GM13977 (cell line): ENCODE results near the gene VWA2.

Experiments
- DNase-seq: peaks from one replicate; pipeline ENCODE4 v3.0.0; 2012; ENCODE audit warnings: low spot score
- CTCF ChIP-seq: IDR thresholded peaks from 2 replicates; pipeline ENCODE4 v1.5.1; 2012; ENCODE audit warnings: mild to moderate bottlenecking, control low read depth; ENCODE audit not compliant: insufficient read depth; ENCODE audit errors: extremely low read depth, missing control alignments
- in situ Hi-C: fragments of 300-500 bp; cut with MboI; formaldehyde crosslinking; loops from one replicate; pipeline ENCODE4 v1.12.0; 2022; ENCODE audit warnings: low sequenced_read_pairs, low pct_unique_long_range_greater_than_20kb, mixed read lengths, inconsistent platforms; ENCODE audit not compliant: unreplicated experiment

The VWA2 gene

DNA sequence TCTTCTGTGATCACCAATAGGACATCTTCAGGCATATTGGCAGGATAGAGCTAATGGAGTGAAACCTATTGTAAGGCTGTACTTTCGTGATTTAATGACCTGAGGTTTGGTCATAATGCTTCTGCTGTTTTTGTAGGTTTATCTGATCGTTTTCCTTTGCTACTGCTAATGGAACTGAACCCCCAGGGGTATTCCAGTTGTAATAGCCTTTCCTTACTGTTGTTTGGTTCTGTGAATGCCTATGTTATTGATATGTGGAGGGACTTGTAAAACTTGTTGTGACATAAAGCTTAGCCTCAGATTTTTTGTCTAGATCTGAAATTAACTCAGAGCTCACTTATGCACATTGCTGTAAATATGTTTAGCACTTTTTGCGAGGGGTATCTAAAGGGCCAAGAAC, 10.9 kb upstream of the VWA2 start:
- no peak for DNase-seq
- TF ChIP-seq CTCF = no peak
- in situ Hi-C loops = no loop called here

DNA sequence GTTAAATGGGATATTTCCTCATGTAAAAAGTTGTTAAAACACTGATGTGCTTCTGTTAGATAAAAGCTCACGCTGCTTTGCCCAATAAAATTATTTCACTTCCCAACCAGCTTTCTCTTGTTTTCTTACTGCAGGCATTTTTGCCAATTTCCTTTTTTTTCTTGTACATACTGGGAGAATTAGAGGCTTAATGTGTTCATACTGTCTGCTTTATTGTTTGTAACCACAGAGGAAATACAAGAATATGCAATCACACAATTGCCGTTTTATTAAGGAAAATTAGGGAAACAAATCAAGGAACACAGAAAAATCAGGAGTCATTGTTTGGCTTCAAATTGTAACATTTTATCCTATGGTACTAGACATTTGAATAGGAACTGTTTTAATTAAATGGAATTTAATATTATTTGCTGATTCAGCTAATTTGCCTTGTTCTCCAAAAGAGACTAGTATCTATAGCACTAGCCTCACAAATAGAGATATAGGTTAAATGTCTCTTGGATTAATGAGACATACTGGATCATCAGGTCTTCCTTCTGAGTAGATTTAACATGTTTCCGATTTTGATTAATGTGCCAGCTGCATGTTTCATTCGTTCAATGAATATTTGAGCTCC, 6.4 kb upstream of the VWA2 start:
- no peak for TF ChIP-seq CTCF
- in situ Hi-C loops = no loop called here
- DNase-seq = no peak

DNA sequence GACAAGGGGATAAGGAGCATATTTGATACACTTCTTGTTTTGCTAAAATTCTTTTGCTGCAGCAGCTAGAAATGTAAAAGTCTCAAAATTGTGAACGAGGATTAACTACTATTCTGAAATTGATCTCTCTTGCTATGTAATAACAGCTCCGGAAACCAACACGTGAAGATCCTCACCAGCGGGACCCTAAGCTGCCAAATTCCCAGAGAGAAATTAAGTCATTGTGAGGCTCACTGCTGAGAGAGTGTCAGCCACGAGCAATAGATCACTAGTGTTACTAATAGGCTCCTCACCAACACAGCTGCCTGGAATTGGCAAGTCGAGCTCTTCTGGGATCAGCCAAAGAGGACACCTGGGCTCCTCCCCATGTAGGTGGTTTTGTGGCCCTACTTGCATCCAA, 5.6 kb upstream of the VWA2 start:
- in situ Hi-C loops = no loop called here
- no peak for TF ChIP-seq CTCF
- DNase-seq = no peak

DNA sequence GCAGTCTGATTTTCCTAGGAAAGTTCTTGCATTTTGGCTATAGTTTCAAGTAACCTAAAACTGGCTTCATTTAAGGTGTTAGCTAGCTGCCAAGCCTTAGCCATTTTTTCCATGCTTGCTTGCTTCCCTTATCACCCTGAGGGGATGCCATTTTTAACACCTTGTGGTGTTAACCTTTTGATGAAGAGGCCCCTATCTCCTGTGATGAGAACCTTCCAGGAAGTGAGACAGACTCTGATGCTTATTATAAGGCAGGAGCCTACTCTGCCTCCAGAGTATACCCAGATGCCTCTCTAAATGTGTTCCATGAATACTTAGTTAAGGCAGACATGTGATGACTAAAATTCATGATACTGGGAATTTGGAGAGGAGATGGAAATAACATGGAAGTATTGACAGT, 4.9 kb upstream of the VWA2 start:
- TF ChIP-seq CTCF = no peak
- in situ Hi-C loops = no loop called here
- DNase-seq = no peak

DNA sequence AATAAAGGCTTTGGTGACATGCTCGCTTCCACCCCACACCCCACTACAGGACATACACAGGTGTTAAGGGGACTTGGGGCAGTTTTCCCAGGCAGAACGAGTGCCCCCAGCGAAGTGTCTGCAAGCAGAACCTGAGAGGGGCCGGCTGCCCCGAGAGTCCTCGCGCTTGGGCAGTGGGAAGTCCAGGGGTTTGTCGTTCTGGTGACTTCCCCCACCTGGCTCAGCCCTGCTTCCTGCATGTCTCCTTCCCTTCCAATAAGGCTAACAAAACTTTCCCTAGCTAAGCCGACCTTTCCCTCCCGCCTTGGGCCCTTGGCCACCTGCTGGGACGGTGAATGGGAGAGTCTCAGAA, 916 bp downstream of the VWA2 start:
- DNase-seq = no peak
- in situ Hi-C loops = no loop called here

DNA sequence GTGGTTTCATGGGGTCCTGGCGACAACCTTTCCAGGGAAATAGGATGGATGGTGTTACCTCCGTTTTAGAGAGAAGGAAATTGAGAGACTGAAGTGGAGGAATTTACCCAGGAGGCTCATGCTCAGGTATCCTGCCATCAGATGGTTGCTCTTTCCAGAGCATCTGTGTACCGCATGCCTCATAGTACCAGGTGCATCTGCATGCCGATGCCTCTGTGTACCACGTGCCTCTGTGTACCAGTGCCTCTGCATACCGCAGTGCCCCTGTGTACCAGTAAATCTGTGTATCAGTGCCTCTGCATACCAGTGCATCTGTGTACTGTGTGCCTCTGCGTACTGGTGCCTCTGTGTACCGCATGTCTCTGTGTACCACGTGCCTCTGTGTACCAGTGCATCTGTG, 3.2 kb downstream of the VWA2 start:
- in situ Hi-C loops = no loop called here
- TF ChIP-seq CTCF = no peak
- no peak for DNase-seq

More for the DNA sequence above, 916 bp downstream of the VWA2 start:
- TF ChIP-seq CTCF = no peak

DNA sequence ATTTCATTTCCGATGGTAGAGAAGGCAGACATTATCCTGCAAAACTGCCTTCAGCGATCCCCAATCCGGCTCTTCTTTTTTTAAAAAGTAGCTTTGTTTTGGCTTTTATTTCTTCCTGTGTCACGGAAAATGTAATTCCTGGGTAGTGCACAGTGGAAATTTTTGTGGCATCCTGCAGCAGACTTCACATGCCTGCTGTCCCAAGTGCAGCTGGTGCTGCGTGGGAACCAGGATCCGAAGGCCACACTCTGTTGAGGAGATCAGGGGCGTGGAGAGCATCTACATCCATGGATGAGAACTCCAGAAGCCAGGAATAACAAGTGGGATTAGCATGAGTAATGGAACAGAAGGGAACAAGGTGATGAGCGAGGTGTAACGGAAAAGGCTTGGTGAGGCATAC, 4.6 kb downstream of the VWA2 start:
- DNase-seq = no peak
- no peak for TF ChIP-seq CTCF
- in situ Hi-C loops = no loop called here
